NCI-H2171 (cell line): ENCODE results near the gene DIDO1.
A peak's percentile ranks its signal among the peaks of the same experiment; 100 is the strongest.
"Not testable (repeated sequence)": the region's sequence is repeated elsewhere in the genome, so short reads cannot be mapped to it uniquely, and the experiment has no call there.

Experiments
- DNase-seq: peaks from one replicate; lab custom pipeline; 2025; lab: John Stamatoyannopoulos, UW

Gene DIDO1

DNA sequence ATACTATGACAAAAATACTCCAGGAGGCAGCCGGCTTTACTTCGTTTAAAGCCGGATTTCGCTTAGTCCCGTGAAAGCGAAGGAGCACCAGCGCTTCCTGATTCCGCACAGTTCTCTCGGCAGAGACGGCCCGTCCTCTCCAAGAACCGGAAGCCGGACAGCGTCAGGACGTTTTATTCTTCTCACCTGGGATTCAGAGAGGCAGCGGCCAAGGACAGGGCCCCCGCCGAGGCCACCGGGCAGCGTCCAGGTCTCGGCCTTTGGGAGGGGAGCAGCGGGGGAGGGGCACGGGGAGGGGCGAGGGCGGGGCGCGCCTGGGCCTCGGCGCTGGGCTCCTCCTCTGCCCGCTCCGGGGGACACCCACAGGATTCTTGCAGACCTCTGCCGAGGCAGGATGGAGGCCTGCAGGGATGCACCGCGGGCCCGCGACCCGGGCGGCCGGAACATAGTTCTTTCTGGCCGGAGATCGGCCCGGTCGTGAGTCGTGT, 2.8 kb upstream of the DIDO1 start:
- no peak for DNase-seq

DNA sequence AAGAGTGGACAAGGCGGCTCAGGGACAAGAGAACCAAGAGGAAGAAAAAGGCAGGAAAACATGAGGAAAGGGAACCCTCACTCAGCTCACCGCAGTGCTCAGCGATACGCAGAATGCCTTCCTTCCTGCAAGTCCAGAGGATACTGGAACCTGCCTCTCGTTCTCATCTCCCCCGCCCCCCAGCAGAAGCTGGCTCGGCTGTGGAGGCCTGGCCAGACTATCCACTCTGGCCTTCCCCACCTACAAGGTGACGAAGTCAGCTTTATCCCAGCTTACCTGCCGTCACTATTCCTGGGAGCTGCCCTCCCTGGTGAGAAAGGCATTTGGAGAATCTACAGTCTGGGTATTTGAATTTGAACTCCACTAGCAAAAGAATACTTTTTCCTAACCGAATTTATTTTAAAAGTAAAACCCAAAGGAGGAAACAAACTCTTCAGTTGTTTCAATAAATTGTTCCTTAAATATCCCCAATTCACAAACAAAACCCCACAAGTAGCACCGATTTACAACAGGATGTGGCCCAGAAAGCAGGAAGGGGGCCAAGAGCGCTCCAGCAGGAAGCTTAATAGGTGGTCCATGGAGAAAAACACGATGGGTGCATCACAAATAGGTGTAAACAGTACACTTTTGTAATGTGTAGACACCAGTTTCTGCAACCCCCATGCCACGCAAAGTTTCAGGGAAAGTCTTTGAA, 2.1 kb upstream of the DIDO1 start:
- DNase-seq, result no peak

DNA sequence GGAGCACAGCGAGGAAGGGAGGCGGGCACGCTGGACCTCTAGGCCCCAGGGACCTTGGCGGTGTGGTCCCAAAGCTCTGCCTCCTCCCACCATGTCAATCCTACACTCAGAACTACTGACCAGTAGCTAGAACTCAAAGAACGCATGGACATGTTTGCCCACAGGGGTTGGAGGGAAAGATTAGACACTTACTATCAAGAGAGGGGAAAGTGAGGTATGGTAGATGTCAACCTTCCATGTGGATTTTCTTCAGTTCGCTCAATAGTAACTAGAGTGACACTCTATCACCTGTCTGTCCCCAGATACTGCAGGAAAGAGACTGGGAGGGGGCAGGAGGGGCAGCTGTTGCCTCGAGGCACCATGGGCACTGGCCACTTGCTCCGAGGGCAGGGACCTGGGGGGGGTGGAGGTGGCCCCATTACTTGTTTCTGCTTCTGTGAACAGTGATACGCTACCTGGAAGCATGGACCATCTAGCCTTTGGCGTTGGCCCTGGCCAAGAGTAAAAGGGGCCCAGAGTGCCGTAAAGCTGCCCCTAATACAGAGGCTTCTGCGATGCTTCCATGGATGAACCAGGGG, 912 bp upstream of the DIDO1 start:
- DNase-seq, result no peak

DNA sequence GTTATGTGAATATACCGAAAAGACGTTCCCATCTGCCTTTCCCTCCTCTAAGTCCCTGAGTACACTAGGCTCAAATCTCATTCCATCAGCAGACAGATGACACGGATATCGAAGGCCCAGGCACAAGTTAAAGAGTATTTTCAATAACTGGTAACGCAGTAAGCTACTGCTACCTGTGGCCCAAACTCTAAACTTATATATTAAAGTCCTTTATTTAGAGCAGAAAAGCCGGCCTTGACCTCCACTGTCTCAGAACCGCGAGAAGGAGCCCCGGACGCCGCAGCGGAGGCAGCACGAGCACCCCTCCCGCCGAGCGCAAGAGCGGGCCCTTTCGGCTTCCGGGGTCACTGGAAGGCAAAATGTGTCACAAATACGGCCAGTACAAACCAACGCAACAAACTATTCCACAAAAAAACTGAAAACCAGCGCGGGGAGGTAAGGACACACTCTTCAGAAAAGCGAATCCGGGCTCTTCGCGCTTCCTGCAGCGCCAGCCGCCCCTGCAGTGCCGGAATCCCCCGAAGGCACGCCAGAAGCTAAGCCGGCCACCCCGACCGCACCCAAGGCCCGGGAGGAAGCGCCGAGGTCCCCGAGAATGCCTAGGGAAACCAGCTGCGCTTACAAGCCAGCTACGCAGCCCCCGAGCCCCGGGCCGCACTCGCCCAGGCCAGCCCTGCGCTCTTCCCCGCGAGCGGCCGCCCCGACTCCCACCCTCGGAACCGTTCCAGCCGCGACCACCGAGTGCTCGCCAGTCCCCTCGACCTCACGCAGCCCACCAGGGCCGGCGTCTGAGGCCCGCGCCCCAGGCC, 681 bp downstream of the DIDO1 start:
- peak; percentile 46 for DNase-seq

DNA sequence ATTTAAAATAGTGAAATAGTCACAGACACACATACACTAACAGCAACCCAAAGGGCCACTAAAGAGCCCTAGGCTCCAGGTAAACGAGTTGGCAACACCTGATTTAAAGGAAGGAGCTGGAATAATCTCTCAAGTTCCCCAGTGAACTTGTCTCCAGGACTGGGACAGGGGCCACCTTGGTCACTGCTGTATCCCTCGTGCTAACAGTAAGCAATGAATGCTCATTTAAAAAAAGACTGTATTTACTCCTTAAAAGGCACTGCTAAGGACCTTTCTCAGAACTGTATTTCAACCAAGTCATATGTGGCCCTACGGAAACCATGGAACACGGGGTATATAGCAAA, 1.3 kb downstream of the DIDO1 start:
- DNase-seq, result no peak

DNA sequence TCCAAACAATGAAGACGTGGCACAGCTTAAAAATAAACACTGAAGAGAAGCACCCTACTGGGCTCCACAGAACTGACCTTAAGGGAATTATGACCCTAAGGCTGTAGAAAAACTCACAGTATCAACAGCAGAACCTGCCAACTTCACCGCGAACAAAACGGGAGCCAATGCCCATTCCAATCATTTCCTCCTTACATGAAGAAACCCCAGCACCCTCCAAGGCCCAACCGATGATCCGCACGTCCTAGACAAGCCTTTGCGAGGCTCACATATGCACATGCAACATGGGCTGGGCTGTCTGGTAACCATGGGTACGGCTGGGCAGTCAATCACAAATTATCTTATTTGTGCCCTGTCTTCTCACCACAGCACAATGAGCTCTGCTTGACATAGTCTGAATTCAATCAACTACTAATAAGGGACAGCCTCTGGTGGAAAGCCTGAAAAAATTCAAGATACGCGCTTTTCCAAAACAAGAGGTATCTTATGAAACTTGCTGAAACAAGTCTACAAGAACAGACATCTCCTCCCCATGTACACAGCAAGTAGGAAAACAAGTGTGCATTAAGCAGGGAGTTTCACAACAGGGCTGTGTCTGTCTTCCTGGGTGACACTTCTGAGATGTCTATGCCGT, 1.7 kb downstream of the DIDO1 start:
- DNase-seq, result no peak

DNA sequence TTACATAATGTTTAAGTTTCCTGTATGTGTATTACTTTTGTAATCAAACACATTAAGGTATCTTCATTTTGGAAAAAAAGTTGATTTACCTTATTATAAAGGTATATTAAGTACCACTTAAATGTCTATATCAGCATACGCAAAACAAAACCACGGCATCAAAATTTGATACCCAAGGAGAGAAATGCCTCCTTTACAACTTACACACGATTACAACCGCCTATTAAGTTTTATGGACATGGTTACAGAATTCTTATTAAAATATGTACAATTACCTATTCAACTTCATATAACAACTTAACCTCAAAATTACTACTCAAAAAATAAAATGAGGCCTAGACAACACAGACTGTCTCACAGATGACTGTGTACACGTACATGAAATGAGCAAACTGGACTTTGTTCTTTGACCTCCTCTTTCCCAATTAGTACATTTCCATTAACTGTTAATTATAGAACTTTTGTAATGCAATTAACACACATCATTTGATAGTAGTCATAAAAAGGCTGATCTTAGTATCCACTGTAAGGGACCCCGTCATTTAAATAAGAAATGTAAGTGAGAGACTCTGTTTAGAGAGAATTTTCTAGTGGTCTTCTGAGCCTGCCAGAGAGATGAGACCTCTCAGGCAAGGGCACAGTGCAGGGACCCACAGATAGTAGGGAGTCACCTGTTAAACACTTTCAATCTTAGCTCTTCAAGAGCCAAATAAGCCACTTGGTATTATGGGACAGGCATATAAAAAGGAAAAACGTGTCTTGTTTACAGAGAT, 2.5 kb downstream of the DIDO1 start:
- DNase-seq, result no peak

DNA sequence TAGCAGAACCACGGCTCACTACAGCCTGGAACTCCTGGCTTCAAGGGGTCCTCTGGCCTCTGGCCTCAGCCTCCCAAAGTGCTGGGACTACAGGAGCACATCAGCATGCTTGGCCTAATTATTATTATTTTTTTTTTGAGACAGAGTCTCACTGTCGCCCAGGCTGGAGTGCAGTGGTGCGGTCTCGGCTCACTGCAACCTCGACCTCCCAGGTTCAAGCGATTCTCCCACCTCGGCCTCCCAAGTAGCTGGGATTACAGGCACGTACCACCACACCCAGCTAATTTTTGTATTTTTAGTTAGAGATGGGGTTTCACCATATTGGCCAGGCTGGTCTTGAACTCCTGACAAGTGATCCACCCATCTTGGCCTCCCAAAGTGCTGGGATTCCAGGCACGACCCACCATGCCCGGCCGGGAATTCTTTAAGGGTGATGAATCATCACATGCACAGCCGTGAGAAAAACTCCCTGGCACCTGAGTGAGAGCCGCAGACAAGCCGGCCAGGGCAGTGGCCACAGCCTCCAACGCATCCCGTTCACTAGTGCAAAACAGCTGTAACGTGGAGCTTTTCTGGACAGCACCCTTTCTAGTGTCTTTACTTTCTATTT, 3.1 kb downstream of the DIDO1 start:
- DNase-seq, result not testable (repeated sequence)

DNA sequence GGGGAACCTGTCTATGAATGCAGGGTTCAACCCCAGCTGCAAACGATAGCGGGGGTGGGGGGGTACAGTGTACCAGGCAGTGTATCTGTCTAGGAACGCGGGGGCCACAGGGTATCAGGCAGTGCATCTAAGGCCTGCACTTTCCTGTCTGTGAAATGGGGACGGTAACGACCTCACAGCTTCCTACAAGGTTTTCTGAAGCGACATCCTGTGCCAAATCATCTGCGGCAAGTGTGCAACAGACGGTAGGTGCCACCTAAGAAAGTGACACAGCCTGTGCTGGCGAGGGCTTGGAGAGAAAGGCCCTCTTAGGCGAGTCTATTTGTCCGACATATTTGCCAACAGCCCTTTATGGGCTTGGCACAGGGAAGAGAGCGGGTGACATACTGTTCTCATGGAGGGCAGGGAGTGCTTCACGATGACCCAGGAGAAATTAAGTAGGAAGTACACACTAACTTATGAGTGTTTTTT, 3.8 kb downstream of the DIDO1 start:
- no peak for DNase-seq

DNA sequence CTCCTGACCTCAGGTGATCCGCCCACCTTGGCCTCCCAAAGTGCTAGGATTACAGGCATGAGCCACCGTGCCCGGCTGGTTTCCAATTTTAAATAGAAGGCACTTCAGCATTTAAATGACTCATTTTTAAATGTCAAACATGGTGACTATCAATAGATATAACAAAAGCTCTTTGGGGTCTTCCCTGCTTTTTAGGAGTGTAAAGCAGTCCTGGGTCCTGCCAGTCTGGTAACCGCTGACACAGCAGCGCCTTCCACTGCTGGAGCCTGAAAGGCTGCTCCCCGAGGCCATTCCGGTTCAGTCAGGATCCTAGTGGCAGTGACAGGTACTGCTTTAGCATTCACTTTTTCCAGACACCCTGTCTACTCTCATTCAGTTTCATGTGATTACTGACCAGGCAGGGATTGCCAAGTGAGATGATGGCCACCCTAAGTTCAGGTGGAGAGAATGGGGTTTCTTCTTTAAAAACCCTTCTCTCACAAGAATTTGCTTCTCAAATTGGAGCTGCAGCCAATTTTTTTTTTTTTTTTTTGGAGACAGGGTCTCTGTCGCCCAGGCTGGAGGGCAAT, 5.1 kb downstream of the DIDO1 start:
- DNase-seq, result no peak

DNA sequence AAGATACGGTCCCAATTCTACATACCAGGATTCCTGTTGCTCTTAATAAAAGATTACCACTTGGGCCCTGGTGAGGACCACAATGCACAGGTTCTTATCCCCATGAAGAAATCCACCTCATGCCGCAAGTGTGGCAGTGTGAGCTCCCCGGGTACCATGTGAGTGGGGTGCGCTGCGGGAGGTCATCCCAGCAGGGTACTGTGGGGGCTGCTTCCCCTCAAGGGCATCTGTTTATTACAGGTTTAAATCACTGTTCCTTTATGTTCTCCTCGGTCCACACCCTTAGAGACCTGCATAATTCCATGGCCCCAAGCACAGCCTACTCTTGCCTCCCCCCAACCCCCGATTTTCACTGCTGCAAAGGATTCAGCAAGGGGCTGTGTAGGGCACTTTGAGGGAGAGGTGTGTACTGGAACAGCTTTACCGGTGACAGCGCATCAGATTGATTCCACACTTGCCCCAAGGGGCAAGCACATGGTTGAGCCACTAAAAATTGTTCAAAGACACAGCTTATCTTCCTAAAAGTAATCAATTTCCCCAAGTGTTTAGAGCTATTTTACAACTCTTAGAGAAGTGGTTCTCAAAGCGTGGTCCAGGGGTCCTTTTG, 6.2 kb downstream of the DIDO1 start:
- DNase-seq, result no peak

DNA sequence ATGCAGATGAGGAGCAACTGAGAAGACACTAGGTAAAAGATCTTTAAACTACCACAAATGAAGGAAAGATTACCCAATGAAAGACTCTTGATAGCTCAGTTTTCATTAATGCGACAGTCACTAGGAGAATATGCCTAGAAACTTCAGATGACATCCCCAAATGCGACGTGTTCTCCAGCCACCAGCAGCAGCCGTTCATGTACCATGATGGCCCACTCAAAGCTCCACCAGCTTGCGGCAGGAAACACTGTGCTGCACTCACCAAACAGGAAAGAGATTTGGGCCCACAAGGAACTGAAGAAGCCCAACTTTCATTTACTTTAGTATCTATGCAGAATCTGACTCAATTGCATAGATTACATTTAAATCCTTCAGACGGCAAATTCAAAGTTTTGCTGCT, 7.5 kb downstream of the DIDO1 start:
- DNase-seq, result no peak

DNA sequence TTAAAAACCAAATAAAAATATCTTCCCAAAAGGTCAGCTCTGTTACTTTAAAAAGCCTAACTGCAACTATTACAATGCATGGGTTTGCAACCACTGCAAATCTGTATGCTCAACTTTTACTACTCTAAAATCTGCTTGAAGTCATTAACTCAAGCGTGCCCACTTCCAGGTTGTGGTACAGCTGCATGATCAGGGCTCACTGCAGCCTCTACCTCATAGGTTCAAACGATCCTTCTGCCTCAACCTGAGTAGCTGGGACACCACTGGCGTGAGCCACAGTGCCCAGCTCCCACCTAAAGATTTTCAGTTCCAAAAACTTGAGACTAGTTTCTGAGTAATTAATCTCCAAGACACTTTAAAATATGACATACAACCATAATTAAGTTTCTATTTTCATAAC, 8.2 kb downstream of the DIDO1 start:
- no peak for DNase-seq

DNA sequence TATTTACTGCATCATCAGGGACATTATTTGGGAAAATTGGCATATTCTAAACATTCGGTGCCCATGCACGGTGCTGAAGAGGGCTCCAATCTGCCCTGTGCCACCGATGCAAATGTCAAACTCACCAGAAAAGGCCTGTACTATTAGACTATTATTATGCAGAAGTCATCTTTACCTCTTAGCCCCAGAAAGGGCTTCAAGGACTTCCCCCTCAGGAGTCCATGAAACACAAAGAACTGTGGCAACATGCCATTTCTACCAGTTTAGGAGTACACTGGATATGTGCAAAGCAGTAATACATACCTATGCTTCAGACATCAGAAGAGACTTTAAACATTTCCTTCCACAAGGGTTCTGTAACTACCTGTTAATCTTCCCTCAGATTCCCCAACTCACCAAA, 8.6 kb downstream of the DIDO1 start:
- no peak for DNase-seq

DNA sequence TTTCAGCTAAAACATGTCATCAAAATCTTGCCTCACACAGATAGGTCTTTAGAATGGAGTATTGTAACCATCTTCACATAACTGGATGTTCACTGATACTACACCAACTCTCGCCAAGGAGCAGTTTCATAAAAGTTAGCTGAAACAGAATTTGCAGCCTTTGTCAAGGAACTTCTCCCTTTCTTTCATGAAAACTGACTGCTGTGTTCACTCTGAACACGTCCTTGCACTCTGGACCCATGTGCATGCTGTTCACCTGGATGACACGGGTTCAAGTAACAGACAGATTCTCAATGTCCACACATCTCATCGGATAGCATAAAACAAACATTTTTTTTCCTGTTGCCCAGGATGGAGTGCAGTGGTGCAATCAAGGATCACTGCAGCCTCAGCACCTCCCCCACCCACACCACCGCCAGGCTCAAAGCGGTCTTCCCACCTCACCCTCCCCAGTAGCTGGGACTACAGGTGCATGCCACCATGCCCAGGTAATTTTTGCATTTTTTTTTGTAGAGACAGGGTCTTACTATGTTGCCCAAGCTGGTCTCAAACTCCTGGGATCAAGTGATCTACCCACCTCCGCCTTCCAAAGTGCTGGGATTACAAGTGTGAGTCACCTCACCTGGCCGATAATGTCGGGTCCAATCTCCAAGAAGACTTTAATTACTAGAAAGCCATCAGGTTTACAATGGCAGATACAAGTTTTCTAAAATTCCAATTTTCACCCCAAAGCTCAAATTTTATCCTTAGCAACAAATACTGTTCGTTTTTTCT, 9.4 kb downstream of the DIDO1 start:
- no peak for DNase-seq

DNA sequence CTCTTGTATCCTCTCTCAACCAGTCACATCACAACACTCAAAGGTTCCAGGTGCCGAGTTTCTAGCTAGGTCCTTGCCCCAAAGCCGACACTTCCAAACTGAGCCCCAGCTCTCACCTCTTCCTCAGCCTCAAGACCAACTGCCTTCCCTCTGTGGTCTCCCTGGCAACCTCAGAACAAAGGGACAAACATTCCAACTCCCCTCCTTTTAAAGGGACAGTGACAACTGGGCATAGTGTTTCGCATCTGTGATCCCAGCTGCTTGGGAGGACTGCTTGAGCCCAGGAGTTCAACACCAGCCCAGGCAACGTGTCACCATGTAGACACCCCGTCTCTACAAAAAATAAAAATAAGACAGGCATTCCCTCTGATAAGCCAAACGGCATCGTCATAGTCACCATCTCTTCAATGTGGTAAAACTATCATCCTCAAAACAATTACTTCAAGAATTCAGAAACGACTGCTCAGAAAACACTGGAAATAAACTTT, 11.3 kb downstream of the DIDO1 start:
- no peak for DNase-seq

DNA sequence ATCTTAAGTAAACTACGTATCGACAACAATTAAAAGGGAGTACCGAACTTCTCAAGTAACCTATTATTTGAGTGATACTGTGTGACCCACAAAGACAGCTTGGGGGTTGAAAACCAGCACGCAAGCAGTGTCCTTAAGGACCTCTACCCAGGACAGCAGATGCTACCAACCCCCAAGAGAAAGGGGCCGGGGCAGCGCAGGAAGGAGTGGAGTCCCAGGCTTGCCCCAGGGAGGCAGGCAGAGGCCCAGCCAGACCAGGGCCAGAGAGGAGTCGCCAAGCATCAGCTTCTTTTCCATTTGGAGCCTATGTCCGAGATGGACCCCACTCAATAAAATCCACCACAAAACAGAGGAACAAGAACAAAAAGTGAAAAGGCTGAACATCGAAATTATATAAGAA, 11.9 kb downstream of the DIDO1 start:
- no peak for DNase-seq

DNA sequence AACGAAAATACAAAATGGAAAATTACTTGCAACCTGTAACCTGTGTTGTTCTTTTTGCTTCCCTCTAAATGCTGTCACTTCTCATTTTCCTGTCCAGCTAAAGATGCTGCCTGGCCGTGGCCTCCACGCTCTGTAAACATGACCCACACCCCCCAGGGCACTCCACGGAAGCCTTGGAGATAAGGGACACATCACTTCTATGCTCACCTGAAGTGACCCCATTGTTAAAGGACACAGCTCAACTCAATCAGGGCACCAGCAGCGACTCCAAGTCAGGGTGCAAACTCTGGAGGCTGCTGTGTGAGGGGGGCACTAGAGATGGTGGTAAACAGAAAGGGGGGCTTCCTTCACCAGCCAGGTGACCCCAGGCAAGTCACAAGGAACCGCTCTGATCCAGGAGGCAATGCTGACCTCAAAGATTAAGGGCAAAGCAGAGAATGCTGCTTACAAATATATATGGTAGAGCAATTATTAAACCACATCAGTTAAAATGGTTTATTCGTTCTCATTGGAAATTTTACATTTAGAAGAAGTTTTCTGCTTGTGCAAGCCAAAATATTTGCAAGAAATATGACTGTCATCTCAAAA, 13.2 kb downstream of the DIDO1 start:
- DNase-seq, result no peak

DNA sequence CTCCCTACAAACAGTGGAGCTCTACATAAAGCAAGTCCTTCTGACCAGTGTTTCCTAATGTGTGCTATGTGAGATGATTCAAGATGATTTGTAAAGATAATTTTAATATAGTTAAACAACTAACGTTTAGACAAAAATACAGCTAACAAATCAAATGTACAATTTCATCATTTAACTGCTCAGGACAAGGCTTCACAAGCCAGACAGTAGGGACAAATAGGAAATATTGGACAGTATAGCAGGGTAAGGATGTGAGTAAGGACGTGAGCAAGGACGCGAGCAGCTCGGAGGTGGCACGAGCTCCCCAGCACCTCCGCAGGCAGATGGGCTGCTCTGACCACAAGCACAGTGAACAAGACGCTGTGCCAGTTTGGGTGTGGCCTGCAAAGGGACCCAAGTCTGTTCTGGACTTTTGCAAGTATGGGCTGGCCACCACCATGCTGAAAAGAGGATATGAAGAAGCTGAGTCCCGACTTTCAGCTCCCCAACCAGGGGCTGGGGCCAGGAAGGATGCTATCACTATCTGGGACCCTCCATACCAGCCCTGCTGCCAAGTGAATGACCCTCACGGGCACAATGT, 14.5 kb downstream of the DIDO1 start:
- DNase-seq, result no peak
